ENCODE measurements around the gene NUTM2E. TPM values are rescaled to one million over a fixed set of nuclear protein-coding genes. Genes with fewer than 3 reads are reported as not detected.

Gene NUTM2E, protein sequence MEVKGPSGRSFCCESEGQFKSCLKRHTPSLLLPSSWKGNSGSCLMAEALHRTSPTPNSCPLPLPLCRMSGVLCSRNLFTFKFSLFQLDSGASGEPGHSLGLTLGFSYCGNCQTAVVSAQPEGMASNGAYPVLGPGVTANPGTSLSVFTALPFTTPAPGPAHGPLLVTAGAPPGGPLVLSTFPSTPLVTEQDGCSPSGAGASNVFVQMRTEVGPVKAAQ (N-terminal part only)
- total RNA-seq, result not detected in 2 replicates

GRCh38 chr10:79826496-79827215 lies at the start of gene NUTM2E:
TSS of gene NUTM2E (plus strand) at chr10:79826739. CDS start at chr10:79841741, 15,002 bp downstream.

Other genes with a start within 250 kb of the NUTM2E start
- not detected in 2 replicates for gene SFTPA1, start 215.8 kb upstream of the NUTM2E start, total RNA-seq
- gene NUTM2B, start 123.5 kb upstream of the NUTM2E start, total RNA-seq, result 0.61 and 0.81 TPM in 2 replicates
- gene SFTPD, start 122.4 kb downstream of the NUTM2E start, total RNA-seq, result not detected in 2 replicates